ENCODE measurements around the gene IL12RB1.

IL12RB1 gene

GRCh38 chr19:18016209-18016910 is 70.4 kb downstream of the IL12RB1 start:
- no peak for DNase-seq (ENCODE audit: low read depth)
- no peak overlapping the region for H3K4me3 ChIP-seq (ENCODE audit: low read depth, low read length)
- no peak for TF ChIP-seq MYC (IDR thresholded peaks at IDR 0.05; ENCODE audit: low read depth, low read length)
- TF ChIP-seq, protein P1, sequence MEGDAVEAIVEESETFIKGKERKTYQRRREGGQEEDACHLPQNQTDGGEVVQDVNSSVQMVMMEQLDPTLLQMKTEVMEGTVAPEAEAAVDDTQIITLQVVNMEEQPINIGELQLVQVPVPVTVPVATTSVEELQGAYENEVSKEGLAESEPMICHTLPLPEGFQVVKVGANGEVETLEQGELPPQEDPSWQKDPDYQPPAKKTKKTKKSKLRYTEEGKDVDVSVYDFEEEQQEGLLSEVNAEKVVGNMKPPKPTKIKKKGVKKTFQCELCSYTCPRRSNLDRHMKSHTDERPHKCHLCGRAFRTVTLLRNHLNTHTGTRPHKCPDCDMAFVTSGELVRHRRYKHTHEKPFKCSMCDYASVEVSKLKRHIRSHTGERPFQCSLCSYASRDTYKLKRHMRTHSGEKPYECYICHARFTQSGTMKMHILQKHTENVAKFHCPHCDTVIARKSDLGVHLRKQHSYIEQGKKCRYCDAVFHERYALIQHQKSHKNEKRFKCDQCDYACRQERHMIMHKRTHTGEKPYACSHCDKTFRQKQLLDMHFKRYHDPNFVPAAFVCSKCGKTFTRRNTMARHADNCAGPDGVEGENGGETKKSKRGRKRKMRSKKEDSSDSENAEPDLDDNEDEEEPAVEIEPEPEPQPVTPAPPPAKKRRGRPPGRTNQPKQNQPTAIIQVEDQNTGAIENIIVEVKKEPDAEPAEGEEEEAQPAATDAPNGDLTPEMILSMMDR (IDR thresholded peaks at IDR 0.05; ENCODE audit: low read depth, low read length) = no peak
- no peak for TF ChIP-seq POLR2A (IDR thresholded peaks at IDR 0.05; ENCODE audit: extremely low read depth, insufficient read length)
- TF ChIP-seq, protein P2, sequence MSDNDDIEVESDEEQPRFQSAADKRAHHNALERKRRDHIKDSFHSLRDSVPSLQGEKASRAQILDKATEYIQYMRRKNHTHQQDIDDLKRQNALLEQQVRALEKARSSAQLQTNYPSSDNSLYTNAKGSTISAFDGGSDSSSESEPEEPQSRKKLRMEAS (IDR thresholded peaks at IDR 0.05; ENCODE audit: low read depth, low read length) = no peak

DNA sequence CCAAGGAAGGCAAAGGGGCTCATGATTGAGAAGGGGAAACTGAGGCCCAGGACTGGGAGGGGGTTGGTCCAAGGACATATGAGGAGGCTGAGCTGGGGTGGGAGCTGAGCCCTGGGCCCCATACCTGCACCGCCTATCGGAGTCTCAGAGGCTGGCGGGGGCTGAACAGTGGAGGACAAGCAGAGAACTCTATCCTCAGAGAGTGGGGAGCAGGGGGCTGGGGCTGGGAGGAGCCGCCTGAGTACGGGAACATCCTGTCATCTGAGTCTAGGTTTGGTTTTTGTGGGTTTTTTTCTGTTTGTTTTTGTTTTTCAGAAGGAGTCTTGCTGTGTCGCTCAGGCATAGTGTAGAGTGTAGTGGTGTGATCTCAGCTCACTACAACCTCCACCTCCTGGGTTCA is 72.5 kb downstream of the IL12RB1 start:
- H3K4me3 ChIP-seq (ENCODE audit: low read depth, low read length) = no peak overlapping the region
- TF ChIP-seq, protein P2 (IDR thresholded peaks at IDR 0.05; ENCODE audit: low read depth, low read length) = no peak
- TF ChIP-seq, protein P1 (IDR thresholded peaks at IDR 0.05; ENCODE audit: low read depth, low read length) = no peak
- TF ChIP-seq POLR2A (IDR thresholded peaks at IDR 0.05; ENCODE audit: extremely low read depth, insufficient read length) = no peak
- no peak for TF ChIP-seq MYC (IDR thresholded peaks at IDR 0.05; ENCODE audit: low read depth, low read length)
- no peak for DNase-seq (ENCODE audit: low read depth)

DNA sequence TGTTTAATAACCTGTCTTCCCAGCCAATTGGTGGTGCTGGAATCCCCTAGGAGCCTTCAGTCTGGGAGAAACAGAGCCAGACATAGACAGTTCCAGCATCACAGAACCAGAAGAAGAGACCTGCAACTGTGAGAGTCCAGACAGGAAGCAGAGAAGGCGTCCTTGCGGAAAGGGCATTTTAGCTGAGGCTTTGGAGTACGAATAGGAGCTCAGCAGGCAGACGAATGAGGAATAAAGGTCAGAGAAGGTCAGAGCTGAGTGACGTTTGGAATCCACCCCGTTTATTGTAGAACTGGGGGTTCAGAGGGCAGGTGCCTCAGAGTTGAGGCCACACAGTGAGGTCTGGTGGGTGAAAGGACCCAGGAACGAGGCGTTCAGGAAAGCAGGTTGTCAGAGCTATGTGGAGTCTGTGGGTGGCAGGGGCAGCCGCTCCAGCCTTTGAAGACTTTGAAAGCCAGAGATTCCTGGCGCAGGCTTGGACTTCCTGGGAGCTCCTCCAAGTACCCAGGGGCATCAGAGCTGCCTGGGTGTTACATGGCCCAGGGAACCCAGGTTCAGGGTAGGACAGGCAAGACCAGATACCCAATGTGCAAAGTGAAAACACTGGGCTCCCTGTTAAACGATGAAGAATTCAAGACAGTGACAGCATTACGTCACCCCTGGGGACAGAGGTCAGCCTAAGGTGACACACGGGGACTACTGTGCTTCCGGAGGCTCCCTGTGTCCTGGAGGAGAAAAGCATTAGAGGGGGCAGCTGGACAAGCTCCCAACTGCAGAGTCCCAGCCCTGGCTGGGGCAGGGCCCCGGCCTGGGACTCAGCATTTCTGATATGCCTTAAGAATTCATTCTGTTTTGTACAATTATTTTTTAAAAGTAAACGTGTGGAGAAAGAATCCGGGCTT is 73.3 kb downstream of the IL12RB1 start:
- TF ChIP-seq MYC (IDR thresholded peaks at IDR 0.05; ENCODE audit: low read depth, low read length) (no peak), POLR2A (IDR thresholded peaks at IDR 0.05; ENCODE audit: extremely low read depth, insufficient read length) (no peak)
- TF ChIP-seq, protein P2 (IDR thresholded peaks at IDR 0.05; ENCODE audit: low read depth, low read length) = no peak
- TF ChIP-seq, protein P1 (IDR thresholded peaks at IDR 0.05; ENCODE audit: low read depth, low read length) = no peak
- no peak for DNase-seq (ENCODE audit: low read depth)
- H3K4me3 ChIP-seq (ENCODE audit: low read depth, low read length) = no peak overlapping the region

DNA sequence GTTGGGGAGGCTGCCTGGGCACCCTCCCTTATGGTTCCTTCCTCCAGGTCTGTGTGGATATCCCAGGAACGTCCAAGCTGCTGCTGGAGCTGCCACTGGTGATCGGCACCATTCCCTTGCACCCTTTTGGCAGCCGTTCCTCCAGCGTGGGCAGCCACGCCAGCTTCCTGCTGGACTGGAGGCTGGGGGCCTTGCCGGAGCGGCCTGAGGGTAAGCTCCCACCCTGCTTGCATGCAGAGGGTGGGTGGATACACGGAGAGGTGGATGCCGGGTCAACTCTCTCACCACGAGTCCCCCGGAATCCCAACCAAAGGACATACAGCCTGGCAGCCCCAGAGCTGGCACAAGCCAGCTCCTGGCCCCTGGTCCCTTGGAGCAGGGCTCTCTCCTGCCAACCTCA is 76.6 kb downstream of the IL12RB1 start:
- no peak overlapping the region for H3K4me3 ChIP-seq (ENCODE audit: low read depth, low read length)
- TF ChIP-seq POLR2A (IDR thresholded peaks at IDR 0.05; ENCODE audit: extremely low read depth, insufficient read length) = no peak
- DNase-seq (ENCODE audit: low read depth) = no peak

- H3K4me3 ChIP-seq (ENCODE audit: low read depth, low read length) = no peak overlapping the region
- TF ChIP-seq MYC (IDR thresholded peaks at IDR 0.05; ENCODE audit: low read depth, low read length) (no peak), POLR2A (IDR thresholded peaks at IDR 0.05; ENCODE audit: extremely low read depth, insufficient read length) (no peak)
- peak; percentile 44 for DNase-seq (ENCODE audit: low read depth)
These were observed 77.2 kb downstream of the IL12RB1 start for GRCh38 chr19:18009412-18010066.

Data from NB4 (cell line).